GM19239 (cell line): ENCODE data around the gene BIRC6.

Experiments
- DNase-seq: peaks from one replicate; pipeline ENCODE4 v3.0.0; 2011; ENCODE audit warnings: low spot score; ENCODE audit not compliant: insufficient read length
- FAIRE-seq: peaks from 2 replicates; lab custom pipeline; 2011; peaks lifted over from hg19 to GRCh38; lab: Jason Lieb, UNC

The BIRC6 gene

GRCh38 chr2:32663864-32664263 lies 307.0 kb downstream of the BIRC6 start:
- FAIRE-seq (no peak), DNase-seq (no peak)

- DNase-seq: no peak
- FAIRE-seq: no peak
These were observed 309.9 kb downstream of the BIRC6 start for GRCh38 chr2:32666704-32667103.

GRCh38 chr2:32668254-32668653 lies 311.4 kb downstream of the BIRC6 start:
- DNase-seq: no peak
- FAIRE-seq: no peak
